Rectal smooth muscle tissue (tissue), 1 donor: ENCODE data around the gene FGR.
"Not testable (repeated sequence)": the region's sequence is repeated elsewhere in the genome, so short reads cannot be mapped to it uniquely, and the experiment has no call there.

Source experiments
- H3K27ac ChIP-seq: one replicate; pipeline ENCODE4 v1.7.0; 2013; ENCODE audit warnings: low read depth, low read length, inconsistent platforms
- H3K27me3 ChIP-seq: one replicate; pipeline ENCODE4 v1.7.0; 2013; ENCODE audit warnings: low read length; ENCODE audit not compliant: control insufficient read depth, insufficient read depth
- H3K36me3 ChIP-seq: one replicate; pipeline ENCODE4 v1.7.0; 2013; ENCODE audit warnings: low read length; ENCODE audit not compliant: control insufficient read depth, insufficient read depth
- H3K4me1 ChIP-seq: one replicate; pipeline ENCODE4 v1.7.0; 2013; ENCODE audit warnings: low read length; ENCODE audit not compliant: control insufficient read depth, insufficient read depth
- H3K4me3 ChIP-seq: one replicate; pipeline ENCODE4 v1.7.0; 2013; ENCODE audit warnings: low read length
- H3K9ac ChIP-seq: one replicate; pipeline ENCODE4 v1.7.0; 2013; ENCODE audit warnings: low read length

The FGR gene

DNA sequence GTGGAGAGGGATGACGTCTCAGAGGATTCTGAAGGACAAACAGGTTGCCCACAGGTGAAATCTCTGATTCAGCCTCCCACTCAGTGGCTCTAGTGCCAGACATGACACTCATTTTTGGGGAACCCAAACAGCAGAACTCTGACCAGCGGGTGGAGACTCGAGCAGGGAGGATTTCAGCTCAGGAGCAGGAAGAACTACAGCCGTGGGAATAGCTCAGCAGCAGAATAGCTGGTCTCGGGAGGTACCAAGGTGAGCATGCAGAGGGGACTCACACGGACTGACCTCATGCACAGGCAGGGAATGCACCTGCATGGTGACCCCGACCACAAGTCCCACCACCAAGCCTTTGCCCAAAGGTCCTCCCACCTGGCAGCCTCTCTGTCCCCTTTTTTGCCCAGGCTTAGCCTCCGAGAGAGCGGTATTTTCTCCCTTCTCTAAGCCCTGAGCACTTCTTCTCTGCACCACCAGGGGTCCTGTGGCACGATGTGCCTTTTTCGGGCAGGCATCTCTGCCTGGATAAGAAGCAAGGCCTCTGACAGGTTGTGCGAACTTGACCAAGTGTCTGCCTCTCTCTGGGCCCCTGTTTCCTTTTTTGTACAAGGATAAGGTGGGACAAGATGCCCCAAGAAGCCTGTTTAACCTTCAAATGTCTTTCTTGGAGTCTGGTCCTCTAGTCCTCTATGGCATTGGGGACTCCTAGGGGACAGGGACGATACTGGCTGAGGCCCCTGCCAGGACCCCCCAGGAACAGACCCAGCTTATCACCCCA lies 8.8 kb upstream of the FGR start:
- no peaks in the 10 kb centered on the region for H3K36me3 ChIP-seq
- H3K27me3 ChIP-seq = no peaks in the 10 kb centered on the region
- H3K4me3 ChIP-seq = no peak overlapping the region
- no peak overlapping the region for H3K27ac ChIP-seq
- H3K4me1 ChIP-seq = no peaks in the 10 kb centered on the region
- H3K9ac ChIP-seq = no peak overlapping the region

DNA sequence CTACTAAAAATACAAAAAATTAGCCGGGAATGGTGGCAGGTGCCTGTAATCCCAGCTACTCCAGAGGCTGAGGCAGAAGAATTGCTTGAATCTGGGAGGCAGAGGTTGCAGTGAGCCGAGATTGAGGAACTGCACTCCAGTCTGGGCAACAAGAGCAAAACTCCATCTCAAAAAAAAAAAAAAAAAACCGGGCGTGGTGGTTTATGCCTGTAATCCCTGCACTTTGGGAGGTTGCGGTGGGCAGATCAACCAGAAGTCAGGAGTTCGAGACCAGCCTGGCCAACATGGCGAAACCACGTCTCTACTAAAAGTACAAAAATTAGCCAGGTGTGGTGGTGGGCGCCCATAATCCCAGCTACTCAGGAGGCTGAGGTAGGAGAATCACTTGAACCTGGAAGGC lies 5.5 kb upstream of the FGR start:
- H3K27ac ChIP-seq, H3K4me3 ChIP-seq, H3K27me3 ChIP-seq, H3K4me1 ChIP-seq, H3K36me3 ChIP-seq, H3K9ac ChIP-seq: not testable (repeated sequence)

DNA sequence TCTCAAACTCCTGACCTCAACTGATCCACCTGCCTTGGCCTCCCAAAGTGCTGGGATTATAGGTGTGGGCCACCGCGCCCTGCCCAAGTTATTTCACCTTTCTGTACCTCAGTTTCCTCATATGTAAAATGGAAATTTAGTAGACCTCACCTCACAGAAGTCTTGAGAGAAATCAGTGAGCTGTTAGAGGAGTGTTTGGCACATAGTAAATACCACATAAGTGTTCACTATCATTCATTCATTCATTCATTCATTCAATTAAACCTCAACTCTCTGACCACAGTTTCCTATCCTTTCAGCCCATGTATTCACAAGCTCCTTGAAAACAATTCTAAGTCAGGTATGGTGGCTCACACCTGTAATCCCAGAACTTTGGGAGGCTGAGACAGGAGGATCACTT lies 3.8 kb upstream of the FGR start:
- H3K9ac ChIP-seq = no peak overlapping the region
- H3K4me3 ChIP-seq = no peak overlapping the region
- no peaks in the 10 kb centered on the region for H3K4me1 ChIP-seq
- H3K36me3 ChIP-seq = no peaks in the 10 kb centered on the region
- H3K27me3 ChIP-seq = peaks cover 11% of the 10 kb centered on the region
- no peak overlapping the region for H3K27ac ChIP-seq

DNA sequence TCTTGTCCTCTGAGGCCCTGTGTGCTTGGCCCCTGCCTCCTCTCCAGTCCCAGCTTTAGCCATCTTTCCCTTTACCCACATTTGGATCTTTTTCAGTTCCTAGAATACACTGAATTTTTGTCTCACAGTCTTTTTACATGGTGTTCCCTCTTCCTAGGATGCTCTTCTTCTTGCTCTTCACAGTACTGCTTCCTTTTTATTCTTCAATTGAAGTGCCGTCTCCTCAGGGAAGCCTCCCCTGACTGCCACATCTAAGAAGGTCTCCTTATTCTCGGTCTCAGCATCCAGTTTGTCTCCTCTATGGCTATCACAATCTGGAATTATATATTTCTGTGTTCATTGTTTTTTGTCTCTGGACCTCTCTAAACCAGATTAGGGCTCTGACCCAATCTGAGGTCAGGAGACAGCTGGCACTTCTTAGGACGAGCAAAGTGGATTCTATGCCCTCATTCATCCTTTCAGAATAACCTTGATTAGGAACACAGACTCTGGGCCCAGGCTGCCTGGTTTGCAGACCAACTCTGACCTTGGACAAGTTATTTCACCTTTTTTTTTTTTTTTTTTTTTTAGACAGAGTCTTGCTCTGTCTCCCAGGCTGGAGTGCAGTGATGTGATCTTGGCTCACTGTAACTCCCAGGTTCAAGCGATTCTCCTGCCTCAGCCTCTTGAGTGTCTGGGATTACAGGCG lies 3.2 kb upstream of the FGR start:
- Histone ChIP-seq H3K4me1 (no peaks in the 10 kb centered on the region), H3K9ac (no peak overlapping the region), H3K36me3 (no peaks in the 10 kb centered on the region), H3K27me3 (peaks cover 12% of the 10 kb centered on the region), H3K27ac (no peak overlapping the region), H3K4me3 (no peak overlapping the region)

DNA sequence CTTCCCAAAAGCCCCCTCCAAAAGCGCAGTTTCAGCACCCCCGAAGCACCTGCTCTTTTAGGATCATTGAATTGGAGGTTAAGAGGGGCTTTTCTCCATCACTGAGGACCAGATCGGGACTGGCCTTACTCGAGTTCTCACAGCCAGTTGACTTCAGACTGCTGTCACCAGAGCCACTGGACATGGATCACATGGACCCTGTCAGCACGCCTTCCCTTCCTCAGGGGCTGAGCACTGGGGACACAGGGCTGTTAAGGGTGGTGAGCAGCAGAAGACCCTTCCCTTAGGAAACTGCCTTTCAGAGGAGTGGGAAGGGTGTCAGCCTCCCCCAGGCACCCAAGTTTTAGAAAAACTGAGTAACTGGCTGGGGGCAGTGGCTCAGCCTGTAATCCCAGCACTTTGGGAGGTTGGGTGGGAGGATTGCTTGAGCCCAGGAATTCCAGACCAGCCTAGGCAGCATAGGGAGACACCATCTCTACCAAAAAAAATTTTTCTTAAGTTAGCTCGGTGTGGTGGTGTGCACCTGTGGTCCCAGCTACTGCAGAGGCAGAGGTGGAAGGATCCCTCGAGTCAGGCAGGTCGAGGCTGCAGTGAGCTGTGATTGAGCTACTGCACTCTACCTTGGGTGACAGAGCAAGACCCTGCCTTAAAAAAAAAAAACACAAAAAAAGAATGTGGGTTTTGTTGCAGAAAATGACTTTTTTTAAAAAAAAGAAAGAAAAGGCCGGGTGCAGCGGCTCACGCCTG lies 584 bp upstream of the FGR start:
- Histone ChIP-seq H3K27ac (no peak overlapping the region), H3K4me3 (no peak overlapping the region), H3K9ac (no peak overlapping the region), H3K4me1 (no peaks in the 10 kb centered on the region), H3K27me3 (peaks cover 12% of the 10 kb centered on the region), H3K36me3 (no peaks in the 10 kb centered on the region)

DNA sequence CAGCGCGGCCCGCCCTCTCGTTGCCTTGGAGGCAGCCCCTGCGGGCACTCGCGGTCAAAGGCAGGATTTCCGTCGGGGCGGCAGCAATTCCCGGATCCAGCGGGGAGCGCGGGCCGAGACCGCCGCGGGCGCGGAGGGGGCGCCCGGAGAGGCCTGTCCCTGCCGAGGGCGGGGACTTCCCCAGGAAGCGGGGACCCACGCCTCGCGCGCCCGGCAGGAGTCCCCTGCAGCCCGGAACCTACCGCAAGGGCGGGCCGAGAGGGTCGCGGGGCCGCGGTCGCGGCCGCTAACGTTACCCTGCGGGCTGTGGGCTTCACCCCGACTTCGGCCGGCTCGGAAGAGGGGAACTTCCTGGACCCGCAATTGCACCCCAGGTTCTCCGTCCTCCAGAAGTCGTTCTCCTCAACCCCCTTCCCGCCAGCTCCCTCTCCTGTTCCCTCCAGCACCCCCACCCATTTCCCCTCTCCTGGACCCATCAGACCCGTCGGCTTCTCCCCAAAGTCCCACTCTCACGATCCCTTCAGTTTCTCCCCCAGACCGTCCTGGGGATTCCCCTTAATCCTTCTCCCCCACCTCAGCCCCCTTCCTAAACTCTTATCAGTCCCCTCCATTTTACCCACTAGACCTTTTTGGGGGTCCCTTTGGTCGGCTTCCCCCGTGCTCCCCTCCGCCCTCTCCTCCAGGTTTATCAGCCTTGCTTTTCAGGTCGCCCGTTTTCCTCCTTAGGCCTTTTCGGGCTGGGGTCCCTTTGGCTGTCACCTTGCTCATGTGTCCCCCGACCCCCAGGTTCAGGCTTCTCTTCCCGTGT lies 604 bp downstream of the FGR start:
- Histone ChIP-seq H3K4me1 (no peaks in the 10 kb centered on the region), H3K9ac (no peak overlapping the region)

DNA sequence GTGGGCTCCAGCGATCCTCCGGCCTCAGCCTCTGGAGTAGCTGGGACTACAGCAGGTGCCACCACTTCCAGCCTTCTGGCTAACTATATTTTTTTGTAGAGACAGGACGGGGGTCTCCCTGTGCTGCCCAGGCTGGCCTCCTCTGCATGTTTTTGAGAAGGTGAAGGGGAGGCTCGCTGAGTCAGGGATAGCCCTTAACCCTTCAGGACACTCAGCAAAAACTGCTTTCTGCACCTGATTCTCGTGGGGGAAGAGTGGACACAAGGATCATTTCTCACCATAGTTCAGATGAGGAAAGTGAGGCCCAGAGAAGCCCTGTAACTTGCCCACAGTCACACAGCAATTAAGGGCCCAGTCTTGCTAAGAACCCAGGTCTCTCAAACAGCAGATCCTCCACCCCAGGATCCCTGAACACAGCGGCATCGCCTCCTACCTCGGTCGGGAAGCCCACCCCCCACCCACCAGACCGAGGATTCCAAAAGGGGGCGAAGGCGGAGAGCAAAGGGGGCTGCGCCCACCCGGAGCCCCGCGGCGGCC lies 1.3 kb downstream of the FGR start:
- no peaks in the 10 kb centered on the region for H3K4me1 ChIP-seq
- H3K36me3 ChIP-seq = no peaks in the 10 kb centered on the region
- no peak overlapping the region for H3K27ac ChIP-seq
- H3K27me3 ChIP-seq = peaks cover 12% of the 10 kb centered on the region
- H3K9ac ChIP-seq = no peak overlapping the region
- H3K4me3 ChIP-seq = peak overlapping the region; percentile 67

More for the DNA sequence above, 604 bp downstream of the FGR start:
- no peak overlapping the region for H3K27ac ChIP-seq
- peak overlapping the region; percentile 67 for H3K4me3 ChIP-seq
- peaks cover 12% of the 10 kb centered on the region for H3K27me3 ChIP-seq
- no peaks in the 10 kb centered on the region for H3K36me3 ChIP-seq

DNA sequence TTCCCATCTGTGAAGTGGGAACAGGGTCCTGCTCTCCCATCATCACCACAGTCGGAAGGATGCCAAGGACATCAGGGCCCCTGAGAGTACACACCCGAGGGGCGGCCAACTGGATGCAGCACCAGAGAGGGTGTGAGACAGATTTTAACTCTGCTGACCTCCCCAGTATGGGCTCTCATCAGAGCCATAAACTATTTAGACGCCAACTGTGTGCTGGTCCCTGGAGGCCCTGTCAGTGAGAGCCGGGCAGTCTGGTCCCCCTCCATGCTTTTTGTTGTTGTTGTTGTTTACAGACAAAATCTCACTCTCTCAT lies 1.7 kb downstream of the FGR start:
- Histone ChIP-seq H3K36me3 (no peaks in the 10 kb centered on the region), H3K4me3 (no peak overlapping the region), H3K4me1 (no peaks in the 10 kb centered on the region), H3K9ac (no peak overlapping the region), H3K27me3 (peaks cover 12% of the 10 kb centered on the region), H3K27ac (no peak overlapping the region)

DNA sequence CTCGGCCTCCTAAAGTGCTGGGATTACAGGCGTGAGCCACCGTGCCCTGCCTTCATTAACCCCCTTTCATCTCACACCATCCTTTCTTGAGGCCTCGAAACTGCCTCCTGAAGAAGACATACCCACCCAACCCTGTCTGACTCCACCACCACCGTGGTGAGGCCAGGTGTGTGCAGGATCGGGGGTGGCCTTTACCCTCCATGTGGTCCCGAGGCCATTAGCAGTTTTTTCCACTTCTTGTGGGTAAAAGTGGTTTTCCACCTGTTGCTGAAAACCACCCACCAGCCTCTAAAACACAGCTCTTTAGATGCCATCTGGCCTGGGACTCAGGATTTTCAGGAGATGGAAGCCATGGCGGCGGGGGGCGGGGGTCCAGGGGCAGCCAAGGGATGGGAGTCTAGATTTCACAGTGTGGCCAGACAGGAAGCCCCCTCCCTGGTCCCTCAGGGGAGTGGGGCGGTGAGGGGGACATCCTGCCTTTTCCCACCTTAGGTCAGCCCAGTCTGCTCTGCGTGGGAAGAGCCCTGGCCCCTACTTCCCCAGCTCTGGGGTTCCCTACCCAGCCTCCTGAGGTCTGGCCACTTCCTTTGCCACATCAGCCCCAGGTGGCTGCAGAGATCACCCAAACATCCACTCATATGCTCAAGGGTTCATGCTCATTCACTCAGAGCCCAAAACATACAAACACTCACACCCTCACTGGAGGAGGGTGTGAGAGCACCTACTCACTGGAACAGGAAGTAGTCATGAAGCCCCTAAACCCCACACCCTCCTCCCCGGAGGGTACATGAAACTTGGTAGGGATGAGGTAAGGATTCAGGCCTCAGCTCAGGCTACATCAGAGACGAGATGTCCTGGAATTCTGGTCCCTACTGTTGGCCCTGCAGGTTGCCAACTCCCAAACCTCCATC lies 2.3 kb downstream of the FGR start:
- Histone ChIP-seq H3K36me3 (no peaks in the 10 kb centered on the region), H3K27me3 (peaks cover 12% of the 10 kb centered on the region), H3K4me1 (no peaks in the 10 kb centered on the region), H3K27ac (no peak overlapping the region), H3K9ac (no peak overlapping the region), H3K4me3 (peak overlapping the region; percentile 3)

DNA sequence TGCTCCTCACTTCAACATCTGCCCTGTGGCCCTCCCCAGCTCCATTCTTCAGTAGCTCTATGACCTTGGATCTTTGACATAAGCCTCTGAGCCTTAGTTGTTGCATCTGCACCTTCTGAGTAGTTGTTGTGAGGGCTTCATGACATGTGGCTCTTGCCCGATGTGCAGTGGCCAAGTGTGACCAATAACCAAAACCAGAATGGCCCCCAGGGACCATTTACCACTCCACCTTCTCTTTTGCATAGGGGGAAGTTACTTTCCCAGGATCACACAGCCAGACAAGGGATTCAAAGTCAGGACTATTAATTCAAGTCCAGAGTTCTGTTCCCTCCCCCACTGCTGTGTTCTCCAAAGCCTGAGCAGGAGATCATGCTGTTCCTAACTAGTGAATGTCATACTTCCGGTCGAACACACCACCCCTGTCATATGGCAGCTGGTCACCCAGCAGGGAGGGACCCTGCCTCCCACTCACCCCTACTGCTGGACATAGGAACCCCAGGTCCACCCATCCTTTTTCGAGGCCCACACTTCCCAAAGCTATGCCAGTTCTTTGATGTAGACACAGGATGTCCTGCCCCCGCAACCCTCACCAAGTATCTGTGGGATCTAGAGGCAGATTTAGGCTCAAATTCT lies 4.0 kb downstream of the FGR start:
- H3K4me1 ChIP-seq = no peaks in the 10 kb centered on the region
- H3K27ac ChIP-seq = peak overlapping the region; percentile 10
- no peaks in the 10 kb centered on the region for H3K36me3 ChIP-seq
- no peak overlapping the region for H3K9ac ChIP-seq
- no peak overlapping the region for H3K4me3 ChIP-seq
- H3K27me3 ChIP-seq = peaks cover 12% of the 10 kb centered on the region

DNA sequence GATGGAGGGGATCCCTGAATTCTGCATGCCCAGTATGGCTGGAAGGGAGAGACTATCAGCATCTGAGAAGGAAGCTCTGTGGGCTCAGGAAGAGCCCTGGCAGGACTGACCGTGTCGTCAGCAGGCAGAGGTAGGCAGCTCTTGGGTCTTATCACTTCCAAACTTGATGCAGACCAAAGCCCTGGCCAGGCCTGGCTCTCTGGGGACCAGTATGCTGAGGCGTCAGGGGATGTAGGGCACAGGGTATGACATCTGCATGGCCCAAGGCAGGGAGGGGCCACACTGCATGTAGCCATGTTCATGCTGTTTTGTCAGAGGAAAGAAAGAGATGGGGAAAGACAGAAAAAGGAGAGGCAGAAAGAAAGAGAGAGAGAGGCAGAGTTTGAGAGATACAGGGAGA lies 6.3 kb downstream of the FGR start:
- no peaks in the 10 kb centered on the region for H3K4me1 ChIP-seq
- no peak overlapping the region for H3K27ac ChIP-seq
- H3K9ac ChIP-seq = no peak overlapping the region
- peaks cover under 1% of the 10 kb centered on the region for H3K27me3 ChIP-seq
- H3K4me3 ChIP-seq = no peak overlapping the region
- no peaks in the 10 kb centered on the region for H3K36me3 ChIP-seq
